HG02884 (cell line): Measurements from ENCODE around the gene DBI.
A peak's percentile ranks its signal among the peaks of the same experiment; 100 is the strongest.

ENCODE experiments used
- ATAC-seq: cut with Tn5 transposase; IDR thresholded peaks from one replicate; pipeline ENCODE4 v1.9.1; 2021; ENCODE audit warnings: mild to moderate bottlenecking, moderate library complexity; ENCODE audit not compliant: unreplicated experiment

Gene DBI

GRCh38 chr2:119366649-119367471 is at the start of gene DBI, which contains the start of gene C2orf76:
Gene DBI (plus strand): TSS chr2:119366977. CDS start chr2:119367052, 75 bp downstream.
Gene C2orf76 (minus strand): TSS chr2:119366834. CDS start chr2:119339959, 26,875 bp downstream.
- peak; percentile 92 for ATAC-seq

GRCh38 chr2:119317554-119317953 is 49.2 kb upstream of the DBI start:
- ATAC-seq = no peak

- no peak for ATAC-seq
Measured at GRCh38 chr2:119319593-119319992, 47.2 kb upstream of the DBI start.

- ATAC-seq = no peak
Measured at GRCh38 chr2:119323459-119323858, 43.3 kb upstream of the DBI start.

- no peak for ATAC-seq
Measured at GRCh38 chr2:119324685-119325270, 42.0 kb upstream of the DBI start.

- ATAC-seq = no peak
Measured at GRCh38 chr2:119326938-119327337, 39.8 kb upstream of the DBI start.

GRCh38 chr2:119327431-119327830 is 39.3 kb upstream of the DBI start:
- ATAC-seq = no peak

- no peak for ATAC-seq
Measured at GRCh38 chr2:119332953-119333352, 33.8 kb upstream of the DBI start.

- ATAC-seq = no peak
Measured at GRCh38 chr2:119333360-119333759, 33.4 kb upstream of the DBI start.

GRCh38 chr2:119333833-119334232 is 32.9 kb upstream of the DBI start:
- ATAC-seq = no peak

GRCh38 chr2:119337749-119338148 is 29.0 kb upstream of the DBI start:
- no peak for ATAC-seq

GRCh38 chr2:119338272-119338671 is 28.5 kb upstream of the DBI start:
- no peak for ATAC-seq

GRCh38 chr2:119338826-119339561 is 27.8 kb upstream of the DBI start:
- ATAC-seq = peak; percentile 99

GRCh38 chr2:119339562-119339923 is 27.2 kb upstream of the DBI start:
- no peak for ATAC-seq

GRCh38 chr2:119341684-119342083 is 25.1 kb upstream of the DBI start:
- no peak for ATAC-seq

- ATAC-seq = no peak
Measured at GRCh38 chr2:119349289-119349688, 17.5 kb upstream of the DBI start.

GRCh38 chr2:119350311-119350998 is 16.3 kb upstream of the DBI start:
- no peak for ATAC-seq

GRCh38 chr2:119352357-119352756 is 14.4 kb upstream of the DBI start:
- ATAC-seq = peak; percentile 96

- no peak for ATAC-seq
Measured at GRCh38 chr2:119354860-119355259, 11.9 kb upstream of the DBI start.

- no peak for ATAC-seq
Measured at GRCh38 chr2:119359774-119360173, 7.0 kb upstream of the DBI start.

GRCh38 chr2:119360423-119360966 is 6.3 kb upstream of the DBI start:
- no peak for ATAC-seq
